Colon (tissue), 2 donors: ENCODE data around the gene LAGE3.

Source experiments
- FAIRE-seq: peaks from 2 replicates; lab custom pipeline; 2012; peaks lifted over from hg19 to GRCh38; lab: Jason Lieb, UNC
- donor health status: control.
- donor health status: control.

LAGE3 gene

GRCh38 chrX:154476821-154477220 is 2.3 kb downstream of the LAGE3 start:
- no peak for FAIRE-seq

- FAIRE-seq: no peak
Measured at GRCh38 chrX:154473683-154474082, 5.4 kb downstream of the LAGE3 start.

GRCh38 chrX:154472685-154473632 is 6.1 kb downstream of the LAGE3 start:
- no peak for FAIRE-seq

- no peak for FAIRE-seq
Measured at GRCh38 chrX:154471839-154472684, 7.0 kb downstream of the LAGE3 start.

GRCh38 chrX:154470914-154471568 is 8.0 kb downstream of the LAGE3 start:
- FAIRE-seq: no peak

GRCh38 chrX:154470434-154470833 is 8.6 kb downstream of the LAGE3 start:
- FAIRE-seq: no peak

GRCh38 chrX:154469880-154470279 is 9.2 kb downstream of the LAGE3 start:
- no peak for FAIRE-seq

- no peak for FAIRE-seq
Measured at GRCh38 chrX:154469114-154469513, 10.0 kb downstream of the LAGE3 start.

GRCh38 chrX:154468217-154468616 is 10.9 kb downstream of the LAGE3 start:
- no peak for FAIRE-seq

- no peak for FAIRE-seq
Measured at GRCh38 chrX:154467556-154467955, 11.5 kb downstream of the LAGE3 start.

GRCh38 chrX:154466907-154467306 is 12.2 kb downstream of the LAGE3 start:
- no peak for FAIRE-seq

- FAIRE-seq: no peak
Measured at GRCh38 chrX:154466036-154466435, 13.0 kb downstream of the LAGE3 start.

GRCh38 chrX:154465601-154466000 is 13.5 kb downstream of the LAGE3 start:
- FAIRE-seq: no peak

- no peak for FAIRE-seq
Measured at GRCh38 chrX:154464806-154465365, 14.2 kb downstream of the LAGE3 start.

GRCh38 chrX:154463611-154464220 is 15.4 kb downstream of the LAGE3 start:
- no peak for FAIRE-seq

GRCh38 chrX:154462396-154462795 is 16.7 kb downstream of the LAGE3 start:
- no peak for FAIRE-seq

GRCh38 chrX:154460326-154460725 is 18.8 kb downstream of the LAGE3 start:
- FAIRE-seq: no peak

- no peak for FAIRE-seq
Measured at GRCh38 chrX:154459832-154460231, 19.2 kb downstream of the LAGE3 start.

GRCh38 chrX:154458954-154459778 is 19.9 kb downstream of the LAGE3 start:
- no peak for FAIRE-seq

GRCh38 chrX:154458116-154458953 is 20.7 kb downstream of the LAGE3 start, which contains the start of gene PLXNA3:
PLXNA3 (plus strand) TSS chrX:154458281; CDS start chrX:154460184, 1,903 bp downstream.
- no peak for FAIRE-seq
